Ascending aorta (tissue), 2 donors: ENCODE data around the gene PDGFA. TPM values are rescaled to one million over a fixed set of nuclear protein-coding genes. Genes with fewer than 3 reads are reported as not detected.
A peak's percentile ranks its signal among the peaks of the same experiment; 100 is the strongest.

Experiments
- DNase-seq, 2 donors: peaks; one replicate each; pipeline ENCODE4 v3.0.0-alpha.2; 2019; ENCODE audit warnings: low spot score in 2 of 2
- H3K27ac ChIP-seq, 2 donors: fragments of 200-600 bp; sonication (generic); one replicate each; pipeline ENCODE4 v1.5.1; 2016 to 2017; ENCODE audit warnings: mild to moderate bottlenecking in 1 of 2
- H3K27me3 ChIP-seq: fragments of 200-600 bp; sonication (generic); one replicate; pipeline ENCODE4 v1.5.1; 2017
- H3K36me3 ChIP-seq, 2 donors: fragments of 200-600 bp; sonication (generic); one replicate each; pipeline ENCODE4 v1.5.1; 2016
- H3K4me1 ChIP-seq, 2 donors: fragments of 200-600 bp; sonication (generic); one replicate each; pipeline ENCODE4 v1.5.1; 2016 to 2017; ENCODE audit warnings: mild to moderate bottlenecking in 1 of 2
- H3K4me3 ChIP-seq, 2 donors: fragments of 200-600 bp; sonication (generic); one replicate each; pipeline ENCODE4 v1.5.1; 2016 to 2017; ENCODE audit warnings: mild to moderate bottlenecking in 1 of 2
- H3K9me3 ChIP-seq, 2 donors: fragments of 200-600 bp; sonication (generic); one replicate each; pipeline ENCODE4 v1.5.1; 2016
- CTCF ChIP-seq, 3 experiments: fragments of 200-600 bp in 2 of 3; fragments of 450-650 bp in 1 of 3; sonication (generic) in 2 of 3; IDR thresholded peaks; one replicate each; pipeline ENCODE4 v1.5.1; 2016 to 2019; ENCODE audit warnings: antibody characterized with exemption in 3 of 3, mild to moderate bottlenecking in 1 of 3, moderate library complexity in 1 of 3
- intact Hi-C: fragments of 100-400 bp; cut with DNase I; formaldehyde crosslinking; loops from one replicate; pipeline ENCODE4 v1.15.1; 2023
- total RNA-seq: library from RNA; depleted of rRNA; stranded (reverse); fragments of >200 nt; gene quantifications from one replicate; pipeline ENCODE4 v1.1.0, GENCODE V29; 2016

The PDGFA gene
- total RNA-seq, 1 donor from 2014 or later = 349 TPM

DNA sequence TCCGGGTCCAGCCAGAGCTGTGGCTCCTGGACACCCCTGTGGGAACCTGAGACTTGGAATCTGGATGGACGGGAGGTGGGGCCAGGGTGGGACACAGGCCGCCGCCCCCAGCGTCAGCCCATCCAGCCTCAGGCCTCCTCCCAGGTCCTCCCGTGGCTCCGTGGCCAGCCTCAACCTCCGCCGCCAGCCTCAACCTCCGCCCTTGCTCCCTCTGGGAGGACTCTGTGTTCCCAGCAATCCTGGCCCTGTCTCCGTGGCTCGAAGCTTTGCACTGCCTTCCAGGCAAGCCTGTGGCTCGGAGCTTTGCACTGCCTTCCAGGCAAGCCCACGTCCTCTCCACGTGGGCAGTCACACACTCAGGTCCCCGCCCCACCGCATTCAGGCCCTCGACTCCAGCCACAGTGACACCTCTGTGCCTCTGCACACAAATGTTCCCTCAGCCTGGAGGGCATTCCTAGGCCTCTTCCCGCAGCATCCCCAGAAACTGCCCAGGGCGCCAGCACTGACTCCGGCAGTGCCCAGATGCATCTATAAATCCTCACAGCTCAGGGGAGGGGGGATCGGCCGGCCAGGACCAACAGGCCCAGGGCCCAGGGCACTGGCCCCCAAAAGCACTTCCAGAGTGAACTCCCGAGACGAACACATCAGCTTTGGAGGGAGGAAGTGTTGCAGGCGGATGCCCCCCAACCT is 44.7 kb upstream of the PDGFA start:
- Histone ChIP-seq H3K4me3 (no peak overlapping the region), H3K9me3 (no peaks in the 10 kb centered on the region), H3K4me1 (peaks cover 10 to 14% of the 10 kb centered on the region in 2 donors), H3K36me3 (no peaks in the 10 kb centered on the region), H3K27ac (peak overlapping the region; percentile 9 to 44), H3K27me3 (no peaks in the 10 kb centered on the region)
- intact Hi-C loops = no loop called here
- DNase-seq = no peak
- TF ChIP-seq CTCF (IDR thresholded peaks at IDR 0.05) = no peak

GRCh38 chr7:563629-564170 is 44.1 kb upstream of the PDGFA start:
- no peaks in the 10 kb centered on the region for H3K9me3 ChIP-seq
- no peaks in the 10 kb centered on the region for H3K27me3 ChIP-seq
- intact Hi-C loops = no loop called here
- no peaks in the 10 kb centered on the region for H3K36me3 ChIP-seq
- DNase-seq = no peak
- TF ChIP-seq CTCF (IDR thresholded peaks at IDR 0.05) = no peak
- H3K27ac ChIP-seq = peak overlapping the region in 1 of 2 donors; percentile 44
- H3K4me1 ChIP-seq = peaks cover 7 to 10% of the 10 kb centered on the region in 2 donors
- H3K4me3 ChIP-seq = no peak overlapping the region

GRCh38 chr7:562789-563628 is 43.4 kb upstream of the PDGFA start:
- intact Hi-C loops = no loop called here

DNA sequence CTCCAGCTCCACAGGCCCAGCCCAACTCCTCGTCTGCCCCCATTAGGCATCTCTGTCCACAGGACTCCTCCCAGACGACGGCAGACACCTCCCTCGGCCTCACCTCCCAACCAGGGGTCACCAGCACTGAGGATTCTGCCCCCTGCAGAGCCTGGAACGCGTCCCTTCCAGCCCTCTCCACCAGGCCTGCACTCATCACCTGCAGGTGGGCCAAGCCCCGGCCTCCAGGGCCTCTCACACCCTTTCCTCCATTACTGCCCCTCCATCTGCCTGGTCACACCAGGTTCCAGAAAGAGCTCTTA is 42.7 kb upstream of the PDGFA start:
- H3K27me3 ChIP-seq = no peaks in the 10 kb centered on the region
- no peaks in the 10 kb centered on the region for H3K36me3 ChIP-seq
- DNase-seq = no peak
- no peak overlapping the region for H3K27ac ChIP-seq
- H3K4me1 ChIP-seq = peaks cover 8 to 12% of the 10 kb centered on the region in 2 donors
- H3K4me3 ChIP-seq = no peak overlapping the region
- no peak for TF ChIP-seq CTCF (IDR thresholded peaks at IDR 0.05)
- intact Hi-C loops = no loop called here
- no peaks in the 10 kb centered on the region for H3K9me3 ChIP-seq

More at GRCh38 chr7:562789-563628, 43.4 kb upstream of the PDGFA start:
- TF ChIP-seq CTCF (IDR thresholded peaks at IDR 0.05) = no peak
- DNase-seq = no peak
- no peaks in the 10 kb centered on the region for H3K9me3 ChIP-seq
- no peaks in the 10 kb centered on the region for H3K36me3 ChIP-seq
- no peak overlapping the region for H3K4me3 ChIP-seq
- no peak overlapping the region for H3K27ac ChIP-seq
- H3K4me1 ChIP-seq = peaks cover 7 to 8% of the 10 kb centered on the region in 2 donors
- H3K27me3 ChIP-seq = no peaks in the 10 kb centered on the region

GRCh38 chr7:561631-562373 is 42.2 kb upstream of the PDGFA start:
- no peak for DNase-seq
- Histone ChIP-seq H3K27me3 (no peaks in the 10 kb centered on the region), H3K27ac (no peak overlapping the region), H3K36me3 (no peaks in the 10 kb centered on the region), H3K9me3 (no peaks in the 10 kb centered on the region), H3K4me3 (no peak overlapping the region), H3K4me1 (peaks cover 8 to 15% of the 10 kb centered on the region in 2 donors)
- intact Hi-C loops = no loop called here
- no peak for TF ChIP-seq CTCF (IDR thresholded peaks at IDR 0.05)
